HK-2 (cell line): ENCODE data around the gene CIRBP.

Experiments
- DNase-seq: peaks from one replicate; pipeline ENCODE4 v3.0.0-alpha.2; 2018; ENCODE audit not compliant: unreplicated experiment

The CIRBP gene

GRCh38 chr19:1255186-1256161, 13.7 kb upstream of the CIRBP start:
- DNase-seq = no peak

GRCh38 chr19:1256646-1257474, 12.3 kb upstream of the CIRBP start:
- no peak for DNase-seq

- no peak for DNase-seq
Observed at GRCh38 chr19:1257475-1258162, 11.5 kb upstream of the CIRBP start.

GRCh38 chr19:1258163-1258492, 11.0 kb upstream of the CIRBP start:
- DNase-seq = no peak

- no peak for DNase-seq
Observed at GRCh38 chr19:1258707-1259205, 10.4 kb upstream of the CIRBP start.

- DNase-seq = peak; percentile 79
Observed at GRCh38 chr19:1259206-1259875, 9.8 kb upstream of the CIRBP start.

- peak; percentile 37 for DNase-seq
Observed at GRCh38 chr19:1259876-1260748, 9.0 kb upstream of the CIRBP start.

- peak; percentile 97 for DNase-seq
Observed at GRCh38 chr19:1260749-1261537, 8.2 kb upstream of the CIRBP start.

GRCh38 chr19:1261538-1261797, 7.7 kb upstream of the CIRBP start:
- DNase-seq = peak; percentile 48

GRCh38 chr19:1261798-1262622, 7.1 kb upstream of the CIRBP start:
- peak; percentile 73 for DNase-seq

- DNase-seq = peak; percentile 50
Observed at GRCh38 chr19:1262623-1263123, 6.5 kb upstream of the CIRBP start.

GRCh38 chr19:1263188-1263587, 5.9 kb upstream of the CIRBP start:
- peak; percentile 68 for DNase-seq

- peak; percentile 89 for DNase-seq
Observed at GRCh38 chr19:1264801-1265614, 4.1 kb upstream of the CIRBP start.

- DNase-seq = peak; percentile 79
Observed at GRCh38 chr19:1265615-1266128, 3.5 kb upstream of the CIRBP start.

GRCh38 chr19:1266129-1266915, 2.8 kb upstream of the CIRBP start:
- peak; percentile 88 for DNase-seq

GRCh38 chr19:1266916-1267476, 2.1 kb upstream of the CIRBP start:
- DNase-seq = peak; percentile 83
